ENCODE measurements around the gene SNX18.

- no peak for TF ChIP-seq POLR2A (IDR thresholded peaks at IDR 0.05; ENCODE audit: low read depth, low read length)
- TF ChIP-seq POLR2AphosphoS5 (IDR thresholded peaks at IDR 0.05; ENCODE audit: low read depth, low read length), result no peak
- no peak for TF ChIP-seq TAF1 (IDR thresholded peaks at IDR 0.05; ENCODE audit: borderline replicate concordance, low read depth, low read length)
These were observed 8.1 kb downstream of the SNX18 start for GRCh38 chr5:54525692-54526091.

Data from GM12892 (cell line).